Large intestine (tissue), 3 donors: ENCODE results near the gene PLXDC2. TPM values are rescaled to one million over a fixed set of nuclear protein-coding genes. Genes with fewer than 3 reads are reported as not detected.
A peak's percentile ranks its signal among the peaks of the same experiment; 100 is the strongest.
"Not testable (repeated sequence)": the region's sequence is repeated elsewhere in the genome, so short reads cannot be mapped to it uniquely, and the experiment has no call there.

ENCODE experiments used
- DNase-seq, 2 donors: peaks; one replicate each; pipeline versions ENCODE4 v3.0.0 to v3.0.0-alpha.2; 2013
- H3K27ac ChIP-seq: one replicate; pipeline ENCODE4 v1.5.1; 2013; ENCODE audit warnings: low read length
- H3K27me3 ChIP-seq: 2 replicates; pipeline ENCODE4 v1.6.1; 2013; ENCODE audit warnings: low read length; ENCODE audit not compliant: control insufficient read depth, insufficient read depth
- H3K36me3 ChIP-seq: 2 replicates; pipeline ENCODE4 v1.6.1; 2013; ENCODE audit warnings: low read length; ENCODE audit not compliant: control insufficient read depth, insufficient read depth
- H3K4me1 ChIP-seq: one replicate; pipeline ENCODE4 v1.6.1; 2013; ENCODE audit warnings: low read length; ENCODE audit not compliant: control insufficient read depth, insufficient read depth
- H3K4me3 ChIP-seq: one replicate; pipeline ENCODE4 v1.5.1; 2013; ENCODE audit warnings: low read length
- H3K9me3 ChIP-seq: one replicate; pipeline ENCODE4 v1.6.1; 2013; ENCODE audit warnings: mild to moderate bottlenecking, low read depth, low read length, moderate library complexity; ENCODE audit not compliant: control insufficient read depth
- WGBS: methylation state at CpG from one replicate; pipeline ENCODE4 v1.1.5; 2013; ENCODE audit warnings: low lambda C conversion rate; ENCODE audit not compliant: insufficient coverage; 5-methylcytosine and 5-hydroxymethylcytosine counted together
- polyA plus RNA-seq: library from polyadenylated mRNA; unstranded; fragments of 120-200 nt; gene quantifications from one replicate; pipeline ENCODE4 v1.2.1, GENCODE V29; 2013

PLXDC2 gene
- polyA plus RNA-seq, 1 donor = 19.0 TPM

DNA sequence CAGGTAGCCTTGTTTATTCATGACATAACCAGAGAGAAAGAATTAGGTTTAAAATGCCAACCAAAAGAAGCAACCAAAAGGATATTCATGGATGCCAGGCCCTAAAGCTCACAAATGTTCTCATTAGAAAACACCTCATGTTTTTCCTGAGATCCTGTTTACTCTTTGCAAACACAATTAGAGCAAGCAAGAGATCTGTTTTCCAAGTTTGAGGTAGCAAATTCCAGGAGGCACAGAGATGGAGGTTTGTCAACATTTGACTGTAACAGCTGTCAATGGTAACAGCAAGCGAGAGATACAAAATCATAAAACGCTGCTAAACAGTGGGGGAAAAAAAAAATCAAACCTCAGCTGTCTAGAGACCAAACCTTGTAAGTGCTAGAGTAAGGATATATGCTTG, 182.2 kb downstream of the PLXDC2 start:
- 75% methylated on average over 2 of the region's 2 CpGs for WGBS

DNA sequence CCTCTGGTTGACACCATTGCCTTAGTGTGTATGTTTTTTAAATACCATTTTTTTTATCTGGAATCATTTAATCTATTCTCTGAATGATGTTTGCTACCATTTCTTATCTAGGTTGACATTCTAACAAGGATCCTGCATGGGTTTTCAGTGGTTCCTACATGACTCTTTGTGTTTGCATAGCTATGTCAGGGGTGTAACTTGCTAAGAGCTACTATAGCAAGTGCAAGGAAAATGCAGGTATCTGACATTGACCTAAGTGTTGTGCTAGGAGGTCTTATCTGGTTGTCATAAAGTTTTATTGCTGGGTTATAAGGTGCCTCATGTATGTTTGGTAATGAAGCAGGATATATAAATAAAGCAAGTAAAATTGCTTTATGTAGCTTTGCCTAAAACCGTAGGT, 183.2 kb downstream of the PLXDC2 start:
- WGBS = no CpG with 5 or more reads among the region's 1 CpG
- DNase-seq = peak; percentile 43 to 73
- Histone ChIP-seq H3K27me3 (no peaks in the 10 kb centered on the region), H3K4me3 (no peak overlapping the region), H3K9me3 (no peaks in the 10 kb centered on the region), H3K27ac (no peak overlapping the region), H3K36me3 (peaks cover 22% of the 10 kb centered on the region), H3K4me1 (peaks cover 13% of the 10 kb centered on the region)

More for the DNA sequence above, 182.2 kb downstream of the PLXDC2 start:
- Histone ChIP-seq H3K27me3 (no peaks in the 10 kb centered on the region), H3K9me3 (no peaks in the 10 kb centered on the region), H3K27ac (no peak overlapping the region), H3K4me3 (no peak overlapping the region), H3K36me3 (peaks cover 14% of the 10 kb centered on the region), H3K4me1 (peaks cover 13% of the 10 kb centered on the region)
- no peak for DNase-seq

DNA sequence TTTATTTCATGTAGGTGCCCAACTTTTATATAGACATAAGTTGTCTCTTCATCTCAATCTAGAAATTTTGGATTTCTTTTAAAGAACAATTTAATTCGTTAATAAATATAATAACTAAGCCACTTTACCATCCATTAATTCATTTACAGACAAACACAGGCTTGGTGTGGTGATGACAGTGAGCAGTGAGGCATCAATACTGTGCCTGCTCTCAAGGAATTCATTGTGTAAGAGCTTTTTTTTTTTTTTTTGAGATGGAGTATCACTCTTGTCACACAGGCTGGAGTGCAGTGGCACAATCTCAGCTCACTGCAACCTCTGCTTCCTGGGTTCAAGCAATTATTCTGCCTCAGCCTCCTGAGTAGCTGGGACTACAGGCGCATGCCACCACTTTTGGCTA, 185.8 kb downstream of the PLXDC2 start:
- H3K4me1 ChIP-seq = peaks cover 13% of the 10 kb centered on the region
- not testable (repeated sequence) for H3K9me3 ChIP-seq, H3K4me3 ChIP-seq, H3K27ac ChIP-seq, H3K27me3 ChIP-seq, DNase-seq
- H3K36me3 ChIP-seq = peaks cover 22% of the 10 kb centered on the region
- no CpG with 5 or more reads among the region's 2 CpGs for WGBS

DNA sequence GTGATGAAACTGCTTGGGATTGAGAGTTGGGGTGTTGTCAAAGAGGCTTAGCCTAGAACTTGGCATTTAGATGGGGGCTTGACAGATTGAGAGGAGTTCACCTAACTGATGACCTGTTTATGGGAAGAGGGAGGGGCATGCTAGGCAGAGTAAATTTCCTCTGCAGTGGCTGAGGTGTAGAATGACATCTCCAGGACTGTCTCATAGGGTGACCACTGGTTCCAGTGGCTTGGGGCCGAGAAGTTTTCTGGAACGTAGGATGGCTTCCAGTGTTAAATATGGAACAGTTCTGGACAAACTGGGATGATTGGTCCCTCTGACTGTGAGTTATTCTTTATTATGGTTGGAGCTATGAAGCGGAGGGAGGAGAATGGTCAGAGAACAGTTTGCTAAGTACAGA, 186.4 kb downstream of the PLXDC2 start:
- no peak overlapping the region for H3K4me3 ChIP-seq
- WGBS = no CpG with 5 or more reads among the region's 3 CpGs
- H3K27me3 ChIP-seq = no peaks in the 10 kb centered on the region
- H3K4me1 ChIP-seq = peaks cover 13% of the 10 kb centered on the region
- no peak overlapping the region for H3K27ac ChIP-seq
- no peaks in the 10 kb centered on the region for H3K9me3 ChIP-seq
- H3K36me3 ChIP-seq = peaks cover 22% of the 10 kb centered on the region
- no peak for DNase-seq

DNA sequence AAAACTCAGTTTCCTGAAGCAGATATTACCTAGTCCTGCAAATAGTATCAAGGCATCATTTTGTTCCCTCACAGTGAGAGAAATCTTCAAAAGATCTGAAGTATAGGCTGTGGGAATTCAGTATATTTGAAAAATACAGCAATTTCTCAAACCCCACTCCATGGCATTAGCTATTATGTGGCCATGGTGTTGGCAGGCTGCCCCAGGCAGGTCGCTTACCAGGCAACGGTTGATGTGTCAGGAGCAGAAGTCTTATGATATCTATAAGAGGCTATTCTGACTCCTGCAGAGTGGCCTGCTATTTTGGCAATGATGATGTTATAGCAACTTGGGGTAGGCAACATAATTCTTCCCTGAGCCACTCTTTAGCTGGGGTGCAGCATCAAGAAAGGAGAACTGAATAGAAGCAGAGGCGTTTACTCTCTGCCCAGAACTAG, 187.9 kb downstream of the PLXDC2 start:
- H3K36me3 ChIP-seq = peaks cover 22% of the 10 kb centered on the region
- no peaks in the 10 kb centered on the region for H3K27me3 ChIP-seq
- no peak overlapping the region for H3K4me3 ChIP-seq
- DNase-seq = no peak
- H3K27ac ChIP-seq = no peak overlapping the region
- H3K9me3 ChIP-seq = no peaks in the 10 kb centered on the region
- H3K4me1 ChIP-seq = peaks cover 7% of the 10 kb centered on the region
- no CpG with 5 or more reads among the region's 3 CpGs for WGBS

DNA sequence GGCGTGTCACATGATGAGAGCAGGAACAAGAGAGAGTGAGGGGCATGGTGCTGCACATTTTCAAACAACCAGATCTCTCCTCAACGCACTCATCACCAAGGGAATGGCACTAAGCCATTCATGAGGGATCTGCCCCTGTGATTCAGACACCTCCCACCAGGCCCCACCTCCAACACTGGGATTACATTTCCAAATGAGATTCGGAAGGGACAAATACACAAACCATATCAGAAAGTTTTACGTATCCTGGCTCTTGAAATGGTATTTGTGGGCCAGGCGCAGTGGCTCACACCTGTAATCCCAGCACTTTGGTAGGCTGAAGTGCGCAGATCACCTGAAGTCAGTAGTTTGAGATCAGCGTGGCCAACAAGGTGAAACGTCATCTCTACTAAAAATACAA, 189.4 kb downstream of the PLXDC2 start:
- Histone ChIP-seq H3K27me3 (no peaks in the 10 kb centered on the region), H3K36me3 (peaks cover 22% of the 10 kb centered on the region), H3K27ac (no peak overlapping the region), H3K4me1 (no peaks in the 10 kb centered on the region), H3K4me3 (no peak overlapping the region), H3K9me3 (no peaks in the 10 kb centered on the region)
- DNase-seq = no peak
- WGBS = 100% methylated on average over 1 of the region's 8 CpGs

DNA sequence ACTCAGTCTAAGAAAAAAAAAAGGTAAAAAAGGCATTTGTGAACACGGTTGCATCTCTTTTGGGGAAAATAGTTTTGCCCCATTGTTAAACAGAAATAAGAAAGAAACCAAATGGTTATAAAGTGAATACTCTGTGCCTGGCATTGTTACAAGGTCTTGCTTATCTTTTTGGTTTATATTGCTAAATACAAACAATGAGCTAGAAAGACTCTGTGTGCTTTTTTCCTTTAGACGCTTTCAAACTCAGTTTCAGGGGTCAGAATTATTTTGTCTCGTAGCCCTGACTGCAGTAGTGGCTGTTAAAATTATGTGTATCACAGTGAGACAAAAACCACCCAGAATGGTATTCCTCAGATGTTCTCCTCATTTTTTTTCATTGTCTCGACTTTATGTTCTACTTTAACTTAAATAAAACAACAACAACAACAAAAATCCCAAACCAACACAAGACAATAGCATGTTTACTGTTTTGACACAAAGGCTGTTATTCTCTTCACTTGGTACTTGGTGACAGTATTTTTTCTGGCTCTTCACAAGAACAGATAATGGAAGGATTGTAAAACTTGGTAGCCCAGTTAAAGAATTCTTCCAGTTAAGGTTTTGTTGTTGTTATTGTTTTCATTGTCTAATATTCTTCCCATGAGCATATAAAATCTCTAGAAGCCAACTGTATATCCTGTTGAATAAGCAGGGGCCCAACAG, 190.1 kb downstream of the PLXDC2 start:
- Histone ChIP-seq H3K27ac (no peak overlapping the region), H3K4me3 (no peak overlapping the region), H3K4me1 (no peaks in the 10 kb centered on the region), H3K36me3 (peaks cover 26% of the 10 kb centered on the region), H3K27me3 (no peaks in the 10 kb centered on the region), H3K9me3 (no peaks in the 10 kb centered on the region)
- no peak for DNase-seq
- WGBS = 80% methylated on average over 2 of the region's 4 CpGs

DNA sequence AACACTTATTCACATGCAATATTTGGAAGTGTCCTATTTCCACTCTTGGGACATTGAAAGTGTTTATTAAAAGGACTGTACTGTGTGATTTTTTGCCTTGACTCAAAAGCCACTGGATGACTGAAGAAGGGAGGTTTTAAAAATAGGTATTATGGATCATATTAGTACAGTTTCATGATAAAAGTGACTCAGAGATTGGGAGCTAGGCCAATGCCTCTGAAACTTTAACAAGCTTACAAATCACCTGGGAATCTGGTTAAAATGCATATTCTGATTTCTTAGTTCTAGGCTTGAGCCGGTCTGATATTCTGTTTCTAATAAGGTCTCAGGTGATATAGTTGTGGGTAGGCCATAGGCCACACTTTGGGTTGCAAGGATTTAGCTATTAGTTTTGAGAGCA, 191.2 kb downstream of the PLXDC2 start:
- no peaks in the 10 kb centered on the region for H3K27me3 ChIP-seq
- H3K4me1 ChIP-seq = no peaks in the 10 kb centered on the region
- peaks cover 20% of the 10 kb centered on the region for H3K36me3 ChIP-seq
- no peaks in the 10 kb centered on the region for H3K9me3 ChIP-seq
- no peak for DNase-seq
- WGBS = 100% methylated on average over 1 of the region's 1 CpG
- H3K27ac ChIP-seq = no peak overlapping the region
- H3K4me3 ChIP-seq = no peak overlapping the region

DNA sequence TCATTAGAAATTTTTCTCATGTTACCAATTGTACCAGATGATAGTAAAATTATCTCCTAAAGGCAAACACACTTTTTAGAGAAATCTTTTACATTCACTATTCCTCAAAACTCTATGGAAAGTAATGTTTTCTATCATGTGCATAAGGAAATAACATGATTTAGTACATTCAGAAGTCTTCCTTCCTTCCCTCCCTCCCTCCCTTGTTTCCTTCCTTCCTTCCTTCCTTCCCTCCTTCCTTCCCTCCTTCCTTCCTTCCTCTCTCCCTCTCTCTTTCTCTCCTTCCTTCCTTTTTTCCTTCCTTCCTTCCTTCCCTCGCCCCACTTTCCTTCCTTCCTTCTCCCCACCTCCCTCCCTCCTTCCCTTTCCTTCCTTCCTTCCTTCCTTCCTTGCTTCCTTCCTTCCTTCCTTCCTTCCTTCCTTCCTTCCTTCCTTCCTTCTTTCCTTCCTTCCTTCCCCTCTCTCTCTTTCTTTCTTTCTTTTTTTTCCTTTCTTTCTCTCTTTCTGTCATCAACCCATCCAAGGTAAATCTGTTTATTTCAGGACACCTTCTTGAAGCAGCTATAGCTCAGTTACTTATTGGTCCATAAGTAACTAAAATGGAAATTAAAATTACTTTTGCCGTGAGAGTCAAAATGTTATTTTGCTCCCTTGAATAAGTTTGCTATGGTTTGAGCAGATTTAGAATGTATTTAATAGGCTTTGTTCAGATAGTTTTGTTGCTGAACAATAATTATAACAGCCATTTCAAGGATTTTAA, 197.9 kb downstream of the PLXDC2 start:
- WGBS = 100% methylated on average over 1 of the region's 2 CpGs
- no peaks in the 10 kb centered on the region for H3K9me3 ChIP-seq
- no peaks in the 10 kb centered on the region for H3K27me3 ChIP-seq
- H3K4me3 ChIP-seq = no peak overlapping the region
- no peak overlapping the region for H3K27ac ChIP-seq
- DNase-seq = no peak
- H3K36me3 ChIP-seq = peaks cover 6% of the 10 kb centered on the region
- H3K4me1 ChIP-seq = no peaks in the 10 kb centered on the region

DNA sequence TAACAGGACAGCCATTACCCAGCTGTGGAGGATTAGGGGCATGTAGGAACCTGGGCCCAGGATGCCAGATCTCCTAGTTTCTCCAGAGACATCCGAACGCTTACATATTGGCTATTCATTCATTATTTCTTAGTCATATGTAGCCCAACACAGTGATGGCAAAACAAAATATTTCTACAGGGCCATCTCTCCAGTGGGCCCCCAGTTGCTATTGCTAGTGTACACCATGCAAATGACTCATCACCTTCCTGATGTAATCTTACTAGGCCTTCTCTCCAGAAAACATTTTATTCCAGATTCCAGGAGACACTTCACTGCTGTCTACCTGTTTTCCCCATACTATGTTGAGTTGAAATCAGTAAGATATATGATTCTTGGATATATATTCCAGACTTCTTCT, 201.7 kb downstream of the PLXDC2 start:
- H3K4me3 ChIP-seq = no peak overlapping the region
- 100% methylated on average over 1 of the region's 2 CpGs for WGBS
- no peak for DNase-seq
- no peak overlapping the region for H3K27ac ChIP-seq
- H3K9me3 ChIP-seq = no peaks in the 10 kb centered on the region
- H3K4me1 ChIP-seq = no peaks in the 10 kb centered on the region
- peaks cover 4% of the 10 kb centered on the region for H3K36me3 ChIP-seq
- no peaks in the 10 kb centered on the region for H3K27me3 ChIP-seq
